ENCODE measurements around the gene PEX26.

GRCh38 chr22:18056807-18057474 lies 20.8 kb upstream of the PEX26 start:
- TF ChIP-seq CTCF (conservative IDR thresholded peaks at IDR 0.05; ENCODE audit: low read length): no peak
- no peak for TF ChIP-seq EZH2phosphoT487 (IDR thresholded peaks at IDR 0.05; ENCODE audit: borderline replicate concordance)
